Suppressor macrophage treated with lipopolysaccharide for 4 hours (primary cell): ENCODE results near the gene DCBLD1.

ENCODE experiments used
- DNase-seq: peaks from one replicate; pipeline ENCODE4 v3.0.0-alpha.2; 2020

The DCBLD1 gene

DNA sequence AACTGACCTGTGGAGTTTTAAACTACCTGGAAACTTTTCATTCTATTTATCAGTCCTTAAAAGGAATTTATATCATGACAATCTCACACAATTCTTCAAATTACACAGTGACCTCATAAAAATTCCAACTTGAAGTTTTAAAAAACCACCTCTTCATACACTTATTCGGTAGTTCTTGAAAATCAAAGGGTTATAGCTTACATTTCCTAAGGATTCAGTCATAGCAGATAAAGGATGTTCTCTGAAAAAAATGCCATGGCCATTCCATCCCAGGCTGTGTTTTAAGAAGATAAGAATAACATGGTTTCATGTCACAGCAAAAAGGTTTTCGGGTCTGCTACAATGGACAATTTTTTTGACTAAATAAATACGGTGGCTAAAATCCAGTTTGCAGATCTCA is 78.7 kb downstream of the DCBLD1 start:
- DNase-seq, result no peak

DNA sequence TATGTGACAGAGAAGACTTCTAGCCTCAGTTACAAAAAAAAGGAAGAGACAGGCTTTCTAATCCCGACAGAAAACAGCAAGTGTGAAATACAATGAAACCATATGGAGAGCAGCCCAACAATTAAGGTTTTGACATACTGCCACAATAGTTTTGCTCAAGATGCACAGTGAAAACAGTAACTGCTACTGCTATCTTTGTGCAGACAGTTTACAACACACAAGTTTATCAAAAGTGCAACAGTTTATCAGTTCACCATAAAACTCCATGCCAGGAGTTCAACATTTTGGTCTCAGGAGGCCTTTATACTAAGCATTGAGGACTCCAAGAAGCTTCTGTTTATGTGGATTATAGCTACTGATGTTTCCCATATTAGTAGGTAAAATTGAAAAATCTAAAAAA is 82.2 kb downstream of the DCBLD1 start:
- no peak for DNase-seq

DNA sequence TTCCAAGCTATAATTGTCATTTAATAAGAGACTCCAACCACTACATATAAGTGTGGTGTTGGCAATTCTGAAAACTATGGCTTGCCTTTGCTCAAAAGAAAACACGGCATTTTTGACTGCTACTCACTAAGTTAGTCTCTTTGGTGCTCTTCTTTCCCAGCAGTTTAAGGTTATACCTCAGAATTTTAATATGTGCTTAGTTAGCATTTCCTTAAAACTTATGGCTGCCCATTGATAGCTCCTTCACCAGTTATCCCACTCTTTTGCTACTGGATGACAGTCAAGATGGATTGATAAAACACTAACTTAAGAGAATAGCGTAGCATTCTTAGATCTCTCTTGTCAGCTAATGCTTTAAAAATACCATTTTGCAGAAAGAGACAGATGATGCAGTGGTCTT is 85.8 kb downstream of the DCBLD1 start:
- DNase-seq, result no peak

DNA sequence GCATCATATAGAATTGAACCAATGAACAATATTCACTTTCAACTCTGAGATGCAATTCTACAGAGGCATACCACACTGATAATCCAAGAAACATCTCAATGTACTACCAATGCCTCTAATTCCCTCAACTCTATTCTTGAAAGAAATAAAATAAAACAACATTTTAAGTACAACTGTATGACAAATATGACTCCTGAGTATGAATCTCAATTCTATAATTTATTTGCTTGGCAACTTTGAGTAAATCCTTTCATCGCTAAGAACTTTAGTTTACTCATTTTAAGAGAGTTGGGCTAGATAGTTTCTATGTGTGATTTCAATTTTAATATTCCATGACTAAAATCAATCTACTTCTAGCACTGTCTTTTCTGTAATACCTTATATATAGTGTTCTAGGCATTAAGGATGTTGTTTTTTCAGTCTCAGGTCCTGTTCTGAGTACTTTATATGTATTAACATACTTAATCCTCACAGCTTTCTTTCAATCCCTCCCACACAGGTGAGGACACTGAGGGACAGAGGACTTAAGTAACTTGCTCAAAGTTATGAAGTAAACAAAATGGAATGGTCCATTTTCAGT is 86.4 kb downstream of the DCBLD1 start:
- DNase-seq, result no peak

DNA sequence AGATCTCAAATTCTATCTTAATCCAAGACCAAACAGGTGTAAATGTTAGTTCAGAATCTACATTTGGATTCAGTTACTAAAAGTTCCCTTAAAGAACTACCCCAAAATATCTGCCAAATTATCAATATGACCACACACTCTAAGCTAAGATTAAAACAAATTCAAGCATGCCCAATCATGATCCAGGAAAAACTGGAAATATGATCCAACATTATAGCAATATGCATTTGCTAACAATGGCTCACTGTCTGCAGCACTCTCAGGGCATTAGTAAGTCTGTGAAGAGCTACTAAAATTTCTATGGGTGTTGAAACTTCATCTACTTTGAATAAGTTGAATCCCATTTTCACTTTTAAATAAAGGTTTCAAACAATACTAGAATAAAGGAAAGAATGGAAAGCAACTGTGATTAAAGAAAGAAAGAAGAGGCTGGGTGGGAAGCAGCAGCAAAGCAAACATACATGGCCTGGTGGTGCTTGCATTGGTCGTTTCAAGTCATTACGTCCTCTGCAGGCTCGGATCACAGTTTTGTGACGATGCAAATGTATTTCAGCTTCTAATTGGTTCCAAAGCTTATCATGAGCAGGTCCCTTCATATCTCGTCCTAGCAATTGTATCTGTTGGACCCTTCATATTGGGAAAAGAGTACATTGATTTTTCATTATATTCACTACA is 90.7 kb downstream of the DCBLD1 start:
- DNase-seq, result no peak

DNA sequence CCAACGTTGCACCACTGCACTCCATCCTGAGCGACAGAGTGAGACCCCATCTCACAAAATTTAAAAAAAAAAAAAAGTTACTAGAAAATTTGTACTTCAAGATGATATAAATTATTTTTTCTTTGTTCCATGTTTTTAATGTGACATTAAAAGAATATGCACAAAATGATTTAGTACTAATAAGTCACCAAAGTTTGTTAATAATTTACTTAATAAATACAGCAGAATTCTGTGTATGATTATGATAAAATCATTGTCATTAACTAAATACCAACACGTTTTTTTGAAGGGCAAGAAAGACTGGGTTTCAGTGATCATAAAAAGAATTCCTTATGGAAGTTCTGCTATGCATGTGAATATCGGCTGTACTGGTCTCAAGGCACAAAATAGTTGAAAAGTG is 91.7 kb downstream of the DCBLD1 start:
- no peak for DNase-seq

DNA sequence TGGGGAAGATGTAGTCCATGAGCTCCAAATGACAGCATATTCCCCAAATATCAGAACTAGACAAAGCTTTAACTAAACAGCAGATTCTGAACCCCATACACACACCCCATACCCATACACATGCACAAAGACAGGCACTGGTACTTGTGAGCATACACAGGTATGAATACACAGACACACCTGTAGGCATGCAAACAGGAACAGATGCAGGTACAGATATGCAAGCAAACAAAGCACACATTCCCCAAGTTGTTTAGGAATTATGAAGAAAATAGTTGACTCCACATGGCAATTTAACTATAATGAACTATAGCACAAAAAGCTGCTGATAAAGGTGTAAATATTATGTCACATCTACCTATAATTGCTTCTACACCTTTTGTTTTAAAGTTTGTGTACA is 103.2 kb downstream of the DCBLD1 start:
- DNase-seq, result no peak

DNA sequence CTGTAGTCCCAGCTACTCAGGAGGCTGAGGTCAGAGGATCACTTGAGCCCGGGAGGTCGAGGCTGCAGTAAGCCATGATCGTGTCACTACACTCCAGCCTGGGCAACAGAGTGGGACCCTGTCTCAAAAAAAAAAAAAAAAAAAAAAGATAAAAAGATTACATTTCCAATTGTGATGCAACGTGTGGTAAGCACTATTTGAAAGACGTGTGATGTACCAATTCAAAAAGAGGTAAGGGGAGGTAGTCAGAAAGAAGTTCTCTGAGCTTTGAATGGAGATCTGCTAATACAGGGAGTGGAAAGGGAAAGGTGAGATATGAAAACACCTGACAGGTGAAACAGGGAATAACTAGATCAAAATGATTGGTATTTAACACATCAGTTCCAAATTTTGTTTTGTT is 108.0 kb downstream of the DCBLD1 start:
- no peak for DNase-seq

DNA sequence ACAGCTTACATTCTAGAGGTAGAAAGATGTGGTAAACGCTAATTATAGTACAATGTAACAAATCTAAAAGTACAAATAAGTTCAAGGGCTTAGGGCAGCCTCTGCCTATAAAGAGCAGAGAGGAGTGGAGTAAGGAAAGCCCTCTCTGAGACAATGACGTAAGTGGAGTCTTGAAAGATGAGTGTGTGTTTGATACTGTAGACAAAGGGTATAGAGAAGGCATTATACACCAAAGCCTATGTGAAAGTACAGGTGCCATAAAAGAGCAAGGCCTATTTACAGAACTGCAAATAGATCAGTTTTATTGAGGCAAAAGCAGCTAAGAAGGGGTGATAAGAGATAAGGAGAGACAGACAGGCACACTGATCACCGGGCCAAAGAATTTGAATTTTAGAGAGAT is 108.9 kb downstream of the DCBLD1 start:
- DNase-seq, result no peak

DNA sequence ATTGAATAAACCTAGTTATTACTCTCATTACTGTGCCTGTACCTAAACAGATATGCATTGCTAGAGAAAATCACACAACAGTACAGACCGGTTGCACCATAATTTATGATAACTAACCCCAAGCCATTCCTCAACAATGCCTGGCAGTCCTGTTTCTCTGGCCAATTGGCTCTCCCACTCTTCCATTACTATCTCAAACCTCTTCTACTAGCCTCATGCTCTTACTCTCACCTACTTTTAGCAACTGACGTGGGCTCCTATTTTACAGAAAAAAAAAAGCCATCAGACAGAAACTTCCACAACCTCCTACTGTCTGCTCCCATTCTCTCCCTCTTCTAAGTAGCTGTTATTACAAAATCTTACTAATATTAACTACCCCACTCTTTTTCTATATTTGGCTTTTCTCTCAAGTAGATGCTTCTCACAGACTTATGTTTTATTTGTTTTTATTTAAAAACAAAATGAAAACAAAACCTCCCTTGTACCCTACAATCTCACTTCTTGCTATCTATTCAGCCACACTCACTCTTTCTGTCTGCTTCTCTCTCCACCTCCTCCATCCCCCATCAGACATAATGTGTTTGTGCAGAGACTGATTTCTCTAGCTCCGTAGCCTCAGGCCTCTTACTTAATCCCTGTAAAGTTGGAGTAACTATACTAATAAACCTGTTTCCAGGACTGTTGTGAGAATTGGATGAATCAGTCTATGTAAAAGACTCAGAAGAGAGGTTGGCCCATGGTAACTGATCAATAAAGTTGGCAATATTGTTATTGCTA is 110.7 kb downstream of the DCBLD1 start:
- DNase-seq, result no peak

DNA sequence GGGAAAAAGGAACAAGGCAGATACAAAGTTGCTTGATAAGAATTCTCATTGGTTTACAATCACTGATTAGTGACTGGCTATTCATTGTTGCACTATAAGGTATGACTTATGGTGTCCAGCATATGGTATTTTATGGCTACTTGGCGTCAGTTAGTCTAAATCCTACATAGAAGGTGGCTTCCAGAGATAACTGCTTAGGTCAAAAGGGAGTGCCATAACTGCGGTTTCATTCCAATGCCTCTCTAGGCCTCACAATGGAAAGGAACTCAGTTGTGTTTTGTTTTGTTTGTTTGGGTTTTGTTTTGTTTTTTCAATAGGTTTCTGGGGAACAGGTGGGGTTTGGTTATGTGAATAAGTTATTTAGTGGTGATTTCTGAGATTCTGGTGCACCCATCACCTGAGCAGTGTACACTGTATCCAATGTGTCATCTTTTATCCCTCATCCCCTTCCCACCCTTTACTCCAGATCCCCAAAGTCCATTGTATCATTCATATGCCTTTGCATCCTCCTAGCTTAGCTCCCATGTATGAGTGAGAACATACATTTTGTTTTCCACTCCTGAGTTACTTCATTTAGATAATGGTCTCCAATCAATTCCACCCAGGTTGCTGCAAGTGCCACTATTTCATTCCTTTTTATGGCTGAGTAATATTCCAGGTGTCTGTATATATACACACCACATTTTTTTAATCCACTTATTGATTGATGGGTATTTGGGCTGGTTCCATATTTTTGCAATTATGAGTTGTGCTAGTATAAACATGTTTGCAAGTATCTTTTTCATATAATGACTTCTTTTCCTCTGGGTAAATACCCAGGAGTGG is 112.8 kb downstream of the DCBLD1 start:
- no peak for DNase-seq

DNA sequence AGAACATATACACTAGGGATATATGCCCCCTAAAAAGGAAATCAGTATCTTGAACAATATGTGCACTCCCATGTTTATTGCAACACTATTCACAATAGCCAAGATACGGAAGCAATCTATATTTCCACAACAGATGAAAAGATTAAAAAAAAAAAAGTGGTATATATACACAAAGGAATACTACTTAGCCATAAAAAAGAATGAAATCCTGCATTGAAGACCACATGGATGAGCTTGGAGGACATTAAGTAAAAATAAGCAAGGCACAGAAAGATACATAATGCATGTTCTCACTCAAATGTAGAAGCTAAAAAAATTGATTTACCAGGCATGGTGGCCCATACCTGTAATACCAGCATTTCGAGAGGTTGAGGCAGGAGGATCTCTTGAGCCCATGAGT is 115.3 kb downstream of the DCBLD1 start:
- no peak for DNase-seq
